ENCODE measurements around the gene SSH2.
A peak's percentile ranks its signal among the peaks of the same experiment; 100 is the strongest.
"Not testable (repeated sequence)": the region's sequence is repeated elsewhere in the genome, so short reads cannot be mapped to it uniquely, and the experiment has no call there.

The SSH2 gene

DNA sequence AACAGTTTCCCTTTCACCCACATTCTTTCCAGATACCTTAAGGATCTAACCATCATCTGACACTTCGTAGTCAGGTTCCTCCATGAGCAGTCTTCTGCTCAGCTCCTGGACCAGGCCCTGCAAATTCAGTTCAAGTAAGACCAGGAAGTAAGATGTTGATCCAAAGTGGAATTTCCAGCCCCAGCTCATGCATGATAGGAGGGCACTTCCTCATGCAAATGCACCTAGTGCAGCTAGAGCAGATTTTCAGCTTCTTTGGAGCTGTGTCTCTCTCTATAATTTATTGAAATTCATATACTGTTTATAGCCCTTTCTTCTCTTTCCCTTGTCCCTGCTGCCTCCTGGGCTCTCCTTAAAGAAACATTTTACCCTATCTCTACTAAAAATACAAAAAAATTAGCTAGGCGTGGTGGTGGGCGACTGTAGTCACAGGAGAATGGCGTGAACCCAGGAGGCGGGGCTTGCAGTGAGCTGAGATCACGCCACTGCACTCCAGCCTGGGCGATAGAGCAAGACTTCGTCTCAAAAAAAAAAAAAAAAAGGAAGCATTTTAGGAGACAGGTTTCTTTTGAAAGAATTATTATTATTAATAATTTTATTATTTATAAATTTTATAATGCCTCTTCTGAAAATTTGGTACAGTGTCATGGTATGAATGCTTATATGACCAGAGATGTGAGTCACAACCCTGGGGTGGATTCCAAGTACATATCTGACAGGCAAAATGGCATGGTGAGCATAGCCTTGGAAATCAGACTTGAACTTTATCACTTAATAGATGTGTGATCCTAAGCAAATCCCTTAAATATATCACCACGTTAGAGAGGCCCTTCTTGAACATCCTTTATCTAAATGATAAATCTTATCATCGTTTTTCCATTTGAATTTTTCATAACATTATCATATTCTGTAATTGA, 94.3 kb downstream of the SSH2 start:
- no peak for DNase-seq

DNA sequence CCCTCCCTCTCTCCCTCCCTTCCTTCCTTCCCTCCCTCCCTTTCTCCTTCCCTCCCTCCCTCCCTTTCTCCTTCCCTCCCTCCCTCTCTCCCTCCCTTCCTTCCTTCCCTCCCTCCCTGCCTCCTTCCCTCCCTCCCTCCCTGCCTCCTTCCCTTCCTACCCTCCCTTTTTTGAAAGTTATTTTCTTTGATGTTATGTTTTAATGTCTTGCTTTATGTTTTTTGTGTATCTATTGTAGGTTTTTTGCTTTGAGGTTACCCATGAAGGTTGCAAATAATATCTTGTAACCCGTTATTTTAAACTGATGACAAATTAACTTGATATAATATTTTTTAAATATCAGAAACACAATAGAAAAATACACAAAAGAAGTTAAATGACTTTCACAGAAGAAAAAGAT, 96.2 kb downstream of the SSH2 start:
- DNase-seq: no peak

DNA sequence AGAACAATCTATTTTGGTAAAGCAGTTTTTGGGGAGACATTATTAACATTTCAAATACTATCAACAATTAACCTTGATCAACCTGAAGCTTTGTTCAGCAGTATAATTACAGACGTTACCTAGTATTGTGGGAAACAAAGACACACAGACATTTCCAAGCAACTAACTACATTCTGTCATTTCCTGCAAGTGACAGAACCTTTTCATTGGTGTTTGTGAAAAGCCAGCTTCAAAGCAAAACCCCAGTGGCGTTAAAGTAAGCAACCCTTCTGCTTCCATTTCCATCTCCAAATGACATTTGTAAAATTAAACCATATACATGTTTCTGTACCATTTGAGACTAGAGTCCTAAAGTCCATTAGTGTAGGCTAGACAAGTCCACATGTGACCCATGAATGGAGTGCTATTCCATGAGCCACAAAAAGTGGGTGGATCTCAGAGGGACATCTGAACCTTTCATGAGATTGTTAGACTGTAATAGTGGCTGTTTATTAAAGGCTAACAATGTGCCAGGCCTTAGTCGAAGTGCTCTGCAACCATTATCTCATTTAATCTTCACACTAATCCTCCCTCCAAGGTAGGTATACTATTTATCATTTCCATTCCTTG, 101.2 kb downstream of the SSH2 start:
- no peak for DNase-seq

GRCh38 chr17:29827179-29827578, 102.8 kb downstream of the SSH2 start:
- no peak for DNase-seq

DNA sequence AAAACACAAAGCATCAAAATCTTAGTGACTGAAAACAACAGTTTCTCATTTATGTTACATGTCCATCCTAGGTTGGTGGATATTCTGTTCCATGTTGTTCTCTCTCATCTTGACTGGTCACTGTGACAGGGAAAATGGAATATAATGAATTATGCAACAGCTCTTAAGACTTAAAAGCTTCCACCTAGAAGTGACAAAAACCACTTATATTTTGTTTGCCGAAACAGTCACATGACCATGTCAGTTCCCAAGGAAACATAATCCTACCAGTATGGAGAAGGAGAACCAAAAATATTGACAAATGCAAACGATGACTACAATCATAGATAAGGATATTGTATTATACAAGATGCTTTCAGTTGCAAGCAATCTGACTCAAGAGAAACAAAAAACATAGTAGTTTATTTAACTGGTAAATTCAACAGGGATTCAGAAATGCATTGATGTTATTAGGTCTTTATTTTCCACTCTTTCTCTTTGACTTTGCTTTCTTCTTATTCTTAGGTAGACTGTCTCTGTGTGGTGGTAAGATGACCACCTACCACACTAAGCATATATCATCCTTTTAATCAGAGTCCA, 103.8 kb downstream of the SSH2 start:
- DNase-seq: peak; percentile 5

GRCh38 chr17:29825604-29826003, 104.4 kb downstream of the SSH2 start:
- no peak for DNase-seq

- no peak for DNase-seq
These were observed 108.1 kb downstream of the SSH2 start for GRCh38 chr17:29821897-29822296.

- no peak for DNase-seq
These were observed 109.6 kb downstream of the SSH2 start for GRCh38 chr17:29820425-29820824.

- peak; percentile 48 for DNase-seq
These were observed 122.3 kb downstream of the SSH2 start for GRCh38 chr17:29807520-29808361.

DNA sequence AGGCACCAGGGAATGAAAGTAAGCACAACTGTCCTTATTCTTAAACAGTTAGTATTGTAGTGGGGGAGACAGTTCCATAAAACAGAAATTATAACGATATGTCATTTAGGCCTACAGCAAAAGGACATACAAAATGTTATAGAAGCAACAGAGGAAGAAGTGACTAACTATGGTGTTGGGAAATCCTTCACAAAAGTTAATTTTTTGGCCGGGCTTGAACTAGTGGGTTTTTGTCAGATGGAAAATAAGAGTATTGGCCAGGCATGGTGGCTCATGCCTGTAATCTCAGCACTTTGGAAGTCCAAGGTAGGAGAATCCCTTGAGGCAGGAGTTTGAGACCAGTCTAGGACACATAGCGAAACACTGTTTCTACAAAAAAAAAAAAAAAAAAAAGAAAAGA, 127.8 kb downstream of the SSH2 start:
- DNase-seq: no peak

GRCh38 chr17:29800457-29800856, 129.6 kb downstream of the SSH2 start:
- no peak for DNase-seq

GRCh38 chr17:29796652-29797051, 133.4 kb downstream of the SSH2 start:
- DNase-seq: no peak

- DNase-seq: no peak
These were observed 136.5 kb downstream of the SSH2 start for GRCh38 chr17:29793501-29793900.

DNA sequence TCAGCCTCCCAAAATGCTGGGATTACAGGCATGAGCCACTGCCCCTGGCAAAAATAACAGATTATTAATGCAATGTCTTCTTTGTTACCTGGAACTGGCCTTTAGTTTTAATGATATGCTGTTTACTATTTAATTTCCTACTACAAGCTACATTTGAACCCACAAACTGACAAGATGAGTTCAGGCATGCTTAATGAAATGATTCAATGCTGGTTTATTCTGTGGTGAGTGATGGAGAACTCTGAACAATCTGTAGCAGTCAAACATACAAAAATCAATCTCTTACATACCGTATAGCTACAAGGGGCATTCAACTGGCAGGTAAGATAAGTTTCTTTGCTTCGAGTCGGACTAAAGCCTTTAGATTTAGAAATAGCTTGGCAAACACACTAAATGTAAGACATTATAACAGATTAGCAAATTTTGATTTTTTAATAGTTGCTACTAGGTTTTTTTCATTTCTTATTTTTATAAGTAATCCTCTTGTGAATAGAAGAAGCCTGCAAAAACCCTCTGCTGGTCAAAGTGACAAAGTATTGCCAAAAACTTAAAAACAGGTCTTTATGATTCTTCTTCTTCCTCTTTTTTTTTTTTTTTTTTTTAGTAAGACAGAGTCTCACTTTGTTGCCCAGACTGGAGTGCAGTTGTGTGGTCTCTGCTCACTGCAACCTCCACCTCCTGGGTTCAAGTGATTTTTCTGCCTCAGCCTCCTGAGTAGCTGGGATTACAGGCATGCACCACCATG, 138.5 kb downstream of the SSH2 start:
- DNase-seq: no peak

GRCh38 chr17:29789196-29790170, 140.5 kb downstream of the SSH2 start:
- DNase-seq: no peak

DNA sequence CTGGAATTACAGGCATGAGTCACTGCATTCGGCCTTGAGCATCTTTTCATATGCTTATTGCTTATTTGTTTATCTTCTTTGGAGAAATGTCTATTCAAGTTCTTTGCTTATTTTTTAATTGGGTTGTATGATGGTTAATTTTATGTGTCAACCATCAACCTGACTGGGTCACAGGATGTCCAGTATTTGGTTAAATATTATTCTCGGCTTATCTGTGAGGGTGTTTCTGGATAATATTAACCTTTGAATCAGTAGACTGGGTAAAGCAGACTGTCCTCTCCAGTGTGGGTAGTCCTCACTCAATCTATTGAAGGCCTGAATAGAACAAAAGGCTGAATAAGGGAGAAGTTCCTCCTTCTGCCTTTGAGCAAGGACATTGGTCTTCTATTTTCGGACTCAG, 142.0 kb downstream of the SSH2 start:
- DNase-seq: no peak

DNA sequence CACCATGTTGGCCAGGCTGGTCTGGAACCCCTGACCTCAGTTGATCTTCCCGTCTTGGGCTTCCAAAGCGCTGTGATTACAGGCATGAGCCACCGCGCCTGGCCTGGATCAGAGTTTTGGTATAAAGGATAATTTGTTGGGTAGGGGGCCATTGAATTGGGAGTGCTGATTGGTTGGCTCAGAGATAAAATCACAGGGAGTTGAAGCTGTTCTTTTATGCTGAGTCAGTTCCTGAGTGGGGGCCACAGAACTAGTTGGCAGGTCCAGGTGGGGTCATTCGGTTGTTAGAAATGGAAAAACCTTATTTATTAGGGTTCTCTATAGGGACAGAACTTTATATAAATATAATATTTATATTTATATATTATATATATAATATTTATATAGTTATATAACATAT, 147.1 kb downstream of the SSH2 start:
- DNase-seq: no peak

DNA sequence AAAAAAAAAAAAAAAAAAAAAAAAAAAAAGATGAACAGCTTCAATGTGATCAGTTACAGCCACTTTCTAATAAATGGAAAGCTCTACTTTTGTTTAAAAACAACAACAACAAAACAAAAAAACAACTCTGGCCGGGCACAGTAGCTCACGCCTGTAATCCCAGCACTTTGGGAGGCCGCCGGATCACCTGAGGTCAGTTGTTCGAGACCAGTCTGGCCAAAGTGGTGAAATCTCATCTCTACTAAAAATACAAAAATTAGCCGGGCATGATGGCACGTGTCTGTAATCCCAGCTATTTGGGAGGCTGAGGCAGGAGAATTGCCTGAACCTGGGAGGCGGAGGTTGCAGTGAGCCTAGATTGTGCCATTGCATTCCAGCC, 150.2 kb downstream of the SSH2 start:
- not testable (repeated sequence) for DNase-seq

DNA sequence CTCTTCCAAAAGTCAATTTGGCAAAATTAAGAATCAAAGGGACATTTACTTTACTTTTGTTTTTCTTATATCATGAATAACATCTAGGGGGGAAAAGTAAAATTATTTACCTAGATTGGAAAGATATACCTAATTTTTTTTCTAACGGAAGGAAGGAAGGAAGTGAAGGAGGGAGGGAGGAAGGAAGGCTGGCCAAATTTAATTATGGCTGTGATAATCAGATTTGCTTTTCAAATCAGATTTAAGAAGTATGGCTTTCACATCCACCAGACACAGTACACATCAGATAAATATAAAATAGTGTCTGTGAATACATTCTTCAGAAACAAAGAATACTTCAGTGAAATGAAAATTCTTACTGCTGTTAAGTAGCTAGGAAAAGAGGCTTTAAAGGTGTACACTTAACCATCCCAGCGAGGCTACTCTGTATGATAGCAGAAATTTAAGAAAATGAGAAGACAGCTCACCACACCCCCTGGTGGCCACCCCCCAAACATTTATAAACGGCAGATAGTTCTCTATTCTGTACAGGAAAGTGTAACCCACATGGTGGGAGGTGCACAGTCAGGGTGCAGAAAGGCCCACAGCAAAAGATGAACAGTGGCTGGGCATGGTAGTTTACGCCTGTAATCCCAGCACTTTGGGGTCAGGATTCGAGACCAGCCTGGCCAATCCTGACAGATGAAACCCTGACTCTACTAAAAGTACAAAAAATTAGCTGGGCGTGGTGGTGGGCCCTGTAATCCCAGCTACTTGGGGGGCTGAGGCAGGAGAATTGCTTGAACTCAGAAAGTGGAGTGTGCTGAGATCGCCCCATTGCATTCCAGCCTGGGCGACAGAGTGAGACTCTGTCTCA, 150.8 kb downstream of the SSH2 start:
- DNase-seq: peak; percentile 39

DNA sequence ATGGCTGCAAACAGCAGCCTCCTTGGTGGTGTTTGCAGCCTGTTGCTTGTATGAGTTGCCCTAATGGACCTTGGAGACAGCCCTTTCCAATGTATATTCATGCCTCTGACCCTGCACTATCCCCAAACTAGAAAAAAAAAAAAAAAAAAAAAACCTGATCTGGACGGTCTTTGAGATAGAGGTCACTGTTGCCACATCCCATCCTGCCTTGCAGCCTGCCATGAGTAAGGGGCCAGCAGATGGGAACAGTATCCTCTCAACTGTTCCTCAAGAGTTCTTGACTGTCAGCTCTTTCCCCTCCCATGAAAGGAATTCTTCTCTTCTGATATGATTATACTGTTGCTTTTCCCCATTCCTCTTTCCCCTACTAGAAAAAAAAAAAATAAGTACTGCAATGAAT, 152.4 kb downstream of the SSH2 start:
- DNase-seq: no peak
